ENCODE results near the gene RGS9. TPM values are rescaled to one million over a fixed set of nuclear protein-coding genes. Genes with fewer than 3 reads are reported as not detected.

RGS9 gene
- total and polyA plus RNA-seq, 2 of the 13 experiments (the other 11 are each of a cell fraction or from before 2014, with no cell fraction given), result 0.44 to 0.74 TPM

DNA sequence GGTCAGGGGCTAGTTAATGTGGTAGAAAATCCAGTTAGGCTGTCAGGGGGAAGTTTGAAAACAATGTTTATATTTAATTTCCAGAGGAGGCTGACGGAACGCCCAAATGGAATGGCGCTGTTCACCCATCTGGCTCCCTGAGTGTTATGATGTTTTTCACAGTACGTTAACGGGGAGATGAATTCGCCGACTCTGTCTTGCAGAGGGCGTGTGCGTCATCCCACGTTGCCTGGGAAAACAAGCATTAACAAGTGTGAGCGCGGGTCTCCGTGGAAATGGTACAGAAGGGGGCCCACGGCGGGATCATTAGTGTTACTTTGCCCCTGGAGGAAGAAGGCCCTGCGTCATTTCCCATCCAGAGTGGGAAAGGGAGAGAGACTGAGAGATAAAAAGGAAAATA lies 29.6 kb downstream of the RGS9 start (continued):
- no peak for TF ChIP-seq SRSF4 (IDR thresholded peaks at IDR 0.05; ENCODE audit: low read depth, low read length, poor library complexity, severe bottlenecking)
- no peak for TF ChIP-seq ZNF776 (CRISPR knock-in tag; IDR thresholded peaks at IDR 0.05)
- no peak for TF ChIP-seq ZNF143 (CRISPR knock-in tag; IDR thresholded peaks at IDR 0.05)
- no peak for TF ChIP-seq ZNF317 (CRISPR knock-in tag; IDR thresholded peaks at IDR 0.05)
- TF ChIP-seq, protein P1, sequence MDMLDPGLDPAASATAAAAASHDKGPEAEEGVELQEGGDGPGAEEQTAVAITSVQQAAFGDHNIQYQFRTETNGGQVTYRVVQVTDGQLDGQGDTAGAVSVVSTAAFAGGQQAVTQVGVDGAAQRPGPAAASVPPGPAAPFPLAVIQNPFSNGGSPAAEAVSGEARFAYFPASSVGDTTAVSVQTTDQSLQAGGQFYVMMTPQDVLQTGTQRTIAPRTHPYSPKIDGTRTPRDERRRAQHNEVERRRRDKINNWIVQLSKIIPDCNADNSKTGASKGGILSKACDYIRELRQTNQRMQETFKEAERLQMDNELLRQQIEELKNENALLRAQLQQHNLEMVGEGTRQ (IDR thresholded peaks at IDR 0.05; ENCODE audit: low read depth, low read length), result no peak
- TF ChIP-seq, protein P1 (CRISPR knock-in tag; IDR thresholded peaks at IDR 0.05; ENCODE audit: borderline replicate concordance), result no peak
- TF ChIP-seq HOXA9 (CRISPR knock-in tag; IDR thresholded peaks at IDR 0.05; ENCODE audit: borderline replicate concordance), result no peak
- no peak for TF ChIP-seq KDM5A (IDR thresholded peaks at IDR 0.05; ENCODE audit: borderline replicate concordance, low read length)

- DNase-seq (ENCODE audit: low spot score) (no peak), ATAC-seq (no peak), FAIRE-seq (no peak)
- H3K4me2 ChIP-seq (ENCODE audit: low read depth, low read length), result no peak overlapping the region
- WGBS (ENCODE audit: low lambda C conversion rate), result 64% methylated on average over 8 of the region's 8 CpGs
- no TSS peak for BruUV-seq (replicated peaks)
- in situ Hi-C loops (cut with HindIII; ENCODE audit: extremely low pct_ligation_motif_present, low pct_unique_long_range_greater_than_20kb), result no loop called here
- H3K9me3 ChIP-seq (ENCODE audit: low read length), result no peaks in the 10 kb centered on the region
- no peaks in the 10 kb centered on the region for H3K36me3 ChIP-seq (replicated peaks in 1 of 2; ENCODE audit: control insufficient read depth in 1 of 2, insufficient read depth in 2 of 2, low read length in 2 of 2)
- no peaks in the 10 kb centered on the region for H4K20me1 ChIP-seq (ENCODE audit: insufficient read depth, low read length)
- H2AFZ ChIP-seq (ENCODE audit: low read length), result no peak overlapping the region
- H3K27ac ChIP-seq (ENCODE audit: extremely low read length, insufficient read depth, low read length), result no peak overlapping the region
- POLR2A ChIA-PET, result no interaction called here
- no peak overlapping the region for H3K4me3 ChIP-seq (replicated peaks in 1 of 3; ENCODE audit: insufficient read depth in 1 of 3, low read depth in 2 of 3, low read length in 3 of 3)
- no peaks in the 10 kb centered on the region for H3K4me1 ChIP-seq (ENCODE audit: insufficient read depth, low read length)
- H3K9ac ChIP-seq (ENCODE audit: insufficient read depth, low read depth, low read length), result no peak overlapping the region
- peaks cover 0 to 18% of the 10 kb centered on the region in 2 experiments; a peak in 1 of 5 replicates for H3K27me3 ChIP-seq (ENCODE audit: control insufficient read depth in 1 of 2, insufficient read depth in 2 of 2, low read length in 2 of 2)
- intact Hi-C loops (cut with micrococcal nuclease; ENCODE audit: unreplicated experiment), result no loop called here
- CTCF ChIA-PET (ENCODE audit: low intra/inter-chr PET ratio, low total read pairs), result no interaction called here
- no peaks in the 10 kb centered on the region for H3K79me2 ChIP-seq (ENCODE audit: insufficient read depth, low read length)
- TF ChIP-seq ZNF501 (CRISPR knock-in tag; IDR thresholded peaks at IDR 0.05) (no peak), ZNF451 (CRISPR knock-in tag; IDR thresholded peaks at IDR 0.05) (no peak), ZFP36L1 (CRISPR knock-in tag; IDR thresholded peaks at IDR 0.05) (no peak), CENPX (CRISPR knock-in tag; IDR thresholded peaks at IDR 0.05) (no peak), U2AF1 (optimal IDR thresholded peaks at IDR 0.05; ENCODE audit: low read depth, low read length) (no peak), ZNF136 (CRISPR knock-in tag; IDR thresholded peaks at IDR 0.05; ENCODE audit: low read depth) (no peak)
- TF ChIP-seq, protein P2, sequence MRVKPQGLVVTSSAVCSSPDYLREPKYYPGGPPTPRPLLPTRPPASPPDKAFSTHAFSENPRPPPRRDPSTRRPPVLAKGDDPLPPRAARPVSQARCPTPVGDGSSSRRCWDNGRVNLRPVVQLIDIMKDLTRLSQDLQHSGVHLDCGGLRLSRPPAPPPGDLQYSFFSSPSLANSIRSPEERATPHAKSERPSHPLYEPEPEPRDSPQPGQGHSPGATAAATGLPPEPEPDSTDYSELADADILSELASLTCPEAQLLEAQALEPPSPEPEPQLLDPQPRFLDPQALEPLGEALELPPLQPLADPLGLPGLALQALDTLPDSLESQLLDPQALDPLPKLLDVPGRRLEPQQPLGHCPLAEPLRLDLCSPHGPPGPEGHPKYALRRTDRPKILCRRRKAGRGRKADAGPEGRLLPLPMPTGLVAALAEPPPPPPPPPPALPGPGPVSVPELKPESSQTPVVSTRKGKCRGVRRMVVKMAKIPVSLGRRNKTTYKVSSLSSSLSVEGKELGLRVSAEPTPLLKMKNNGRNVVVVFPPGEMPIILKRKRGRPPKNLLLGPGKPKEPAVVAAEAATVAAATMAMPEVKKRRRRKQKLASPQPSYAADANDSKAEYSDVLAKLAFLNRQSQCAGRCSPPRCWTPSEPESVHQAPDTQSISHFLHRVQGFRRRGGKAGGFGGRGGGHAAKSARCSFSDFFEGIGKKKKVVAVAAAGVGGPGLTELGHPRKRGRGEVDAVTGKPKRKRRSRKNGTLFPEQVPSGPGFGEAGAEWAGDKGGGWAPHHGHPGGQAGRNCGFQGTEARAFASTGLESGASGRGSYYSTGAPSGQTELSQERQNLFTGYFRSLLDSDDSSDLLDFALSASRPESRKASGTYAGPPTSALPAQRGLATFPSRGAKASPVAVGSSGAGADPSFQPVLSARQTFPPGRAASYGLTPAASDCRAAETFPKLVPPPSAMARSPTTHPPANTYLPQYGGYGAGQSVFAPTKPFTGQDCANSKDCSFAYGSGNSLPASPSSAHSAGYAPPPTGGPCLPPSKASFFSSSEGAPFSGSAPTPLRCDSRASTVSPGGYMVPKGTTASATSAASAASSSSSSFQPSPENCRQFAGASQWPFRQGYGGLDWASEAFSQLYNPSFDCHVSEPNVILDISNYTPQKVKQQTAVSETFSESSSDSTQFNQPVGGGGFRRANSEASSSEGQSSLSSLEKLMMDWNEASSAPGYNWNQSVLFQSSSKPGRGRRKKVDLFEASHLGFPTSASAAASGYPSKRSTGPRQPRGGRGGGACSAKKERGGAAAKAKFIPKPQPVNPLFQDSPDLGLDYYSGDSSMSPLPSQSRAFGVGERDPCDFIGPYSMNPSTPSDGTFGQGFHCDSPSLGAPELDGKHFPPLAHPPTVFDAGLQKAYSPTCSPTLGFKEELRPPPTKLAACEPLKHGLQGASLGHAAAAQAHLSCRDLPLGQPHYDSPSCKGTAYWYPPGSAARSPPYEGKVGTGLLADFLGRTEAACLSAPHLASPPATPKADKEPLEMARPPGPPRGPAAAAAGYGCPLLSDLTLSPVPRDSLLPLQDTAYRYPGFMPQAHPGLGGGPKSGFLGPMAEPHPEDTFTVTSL (CRISPR knock-in tag; IDR thresholded peaks at IDR 0.05; ENCODE audit: borderline replicate concordance), result no peak
These were observed 30.4 kb downstream of the RGS9 start for GRCh38 chr17:65167566-65167965.

Data from HepG2 (cell line).